GM18511 (cell line): ENCODE results near the gene LCA5L.

Source experiments
- ATAC-seq: cut with Tn5 transposase; IDR thresholded peaks from one replicate; pipeline ENCODE4 v1.9.1; 2021; ENCODE audit warnings: mild to moderate bottlenecking, moderate library complexity; ENCODE audit not compliant: unreplicated experiment

The LCA5L gene

GRCh38 chr21:39362733-39363132 lies 82.8 kb downstream of the LCA5L start:
- no peak for ATAC-seq

DNA sequence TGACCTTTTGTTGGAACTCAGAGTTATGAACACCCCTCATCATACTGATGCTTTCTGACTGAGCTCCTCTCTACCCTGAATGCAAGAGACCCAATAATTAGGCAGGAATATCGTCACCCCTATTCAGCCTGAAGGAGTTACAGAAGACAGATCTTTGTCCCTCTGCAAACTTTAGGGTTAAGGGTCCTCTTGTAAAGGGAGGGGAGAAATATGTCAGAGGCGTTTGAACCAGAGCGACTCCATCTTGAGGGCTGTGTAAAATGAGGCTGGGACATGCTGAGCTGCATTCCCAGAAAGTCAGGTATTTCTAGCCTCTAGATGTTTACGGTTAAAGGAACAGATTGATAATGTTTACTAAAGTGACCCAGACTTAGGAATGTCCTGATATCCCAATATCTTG lies 86.2 kb downstream of the LCA5L start:
- ATAC-seq, result no peak
